ENCODE results near the gene ULK4. TPM values are rescaled to one million over a fixed set of nuclear protein-coding genes. Genes with fewer than 3 reads are reported as not detected.

The ULK4 gene
- total and polyA plus RNA-seq, 9 of the 15 experiments (the other 6 are each of a cell fraction or from before 2014, with no cell fraction given), result 3.0 to 5.9 (median 3.5) TPM

DNA sequence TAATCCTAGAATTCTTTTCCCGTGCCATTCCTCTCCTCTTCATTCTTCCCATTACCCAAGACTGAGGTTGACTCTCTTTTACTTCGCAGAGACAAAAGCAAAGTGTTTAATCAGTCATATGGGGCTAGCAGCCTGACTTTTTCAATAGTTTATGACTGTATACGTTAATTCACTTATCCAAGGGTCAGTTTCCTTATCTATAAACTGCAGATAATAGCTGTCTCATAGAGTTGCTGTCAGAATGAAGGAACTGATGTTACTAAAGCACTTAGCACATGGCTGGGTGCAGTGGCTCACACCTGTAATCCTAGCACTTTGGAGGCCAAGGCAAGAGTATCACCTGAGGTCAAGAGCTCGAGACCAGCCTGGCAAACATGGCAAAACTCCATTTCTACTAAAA is 43.5 kb upstream of the ULK4 start:
- no peaks in the 10 kb centered on the region for H4K20me1 ChIP-seq (replicated peaks; ENCODE audit: control insufficient read depth, insufficient read depth, low read length)
- TF ChIP-seq ERF (CRISPR knock-in tag; IDR thresholded peaks at IDR 0.05) (no peak), SNRNP70 (optimal IDR thresholded peaks at IDR 0.05; ENCODE audit: low read depth, low read length) (no peak), PHB2 (IDR thresholded peaks at IDR 0.05; ENCODE audit: low read depth) (no peak), CBFA2T2 (conservative IDR thresholded peaks at IDR 0.05) (peak; percentile 39), ZNF354B (CRISPR knock-in tag; IDR thresholded peaks at IDR 0.05) (no peak), TAL1 (IDR thresholded peaks at IDR 0.05) (peak; percentile 50), DPF2 (IDR thresholded peaks at IDR 0.05) (no peak), NR1H2 (CRISPR knock-in tag; IDR thresholded peaks at IDR 0.05) (no peak), ZNF764 (CRISPR knock-in tag; IDR thresholded peaks at IDR 0.05; ENCODE audit: low read depth) (no peak), SRSF1 (IDR thresholded peaks at IDR 0.05; ENCODE audit: low read depth, low read length) (no peak), TEAD4 (IDR thresholded peaks at IDR 0.05; ENCODE audit: low read length) (peak; percentile 60), TEAD4 (CRISPR knock-in tag; IDR thresholded peaks at IDR 0.05; ENCODE audit: borderline replicate concordance) (no peak), KDM2B (CRISPR knock-in tag; IDR thresholded peaks at IDR 0.05) (no peak), MEIS2 (IDR thresholded peaks at IDR 0.05; ENCODE audit: partially characterized antibody) (peak; percentile 70), ADNP (tag; IDR thresholded peaks at IDR 0.05) (peak; percentile 53; the same call in 1 of the 2 replicates), RBM14 (IDR thresholded peaks at IDR 0.05; ENCODE audit: borderline replicate concordance, insufficient read depth, low read depth, low read length) (no peak), CREB1 (IDR thresholded peaks at IDR 0.05) (no peak), CREB1 (CRISPR knock-in tag; IDR thresholded peaks at IDR 0.05) (no peak), NCOR1 (IDR thresholded peaks at IDR 0.05) (0 out of 2 replicates have a peak, but pooled peaks have one; percentile 15)
- TF ChIP-seq, protein P1, sequence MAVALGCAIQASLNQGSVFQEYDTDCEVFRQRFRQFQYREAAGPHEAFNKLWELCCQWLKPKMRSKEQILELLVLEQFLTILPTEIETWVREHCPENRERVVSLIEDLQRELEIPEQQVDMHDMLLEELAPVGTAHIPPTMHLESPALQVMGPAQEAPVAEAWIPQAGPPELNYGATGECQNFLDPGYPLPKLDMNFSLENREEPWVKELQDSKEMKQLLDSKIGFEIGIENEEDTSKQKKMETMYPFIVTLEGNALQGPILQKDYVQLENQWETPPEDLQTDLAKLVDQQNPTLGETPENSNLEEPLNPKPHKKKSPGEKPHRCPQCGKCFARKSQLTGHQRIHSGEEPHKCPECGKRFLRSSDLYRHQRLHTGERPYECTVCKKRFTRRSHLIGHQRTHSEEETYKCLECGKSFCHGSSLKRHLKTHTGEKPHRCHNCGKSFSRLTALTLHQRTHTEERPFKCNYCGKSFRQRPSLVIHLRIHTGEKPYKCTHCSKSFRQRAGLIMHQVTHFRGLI (CRISPR knock-in tag; IDR thresholded peaks at IDR 0.05), result no peak
- TF ChIP-seq, protein P2, sequence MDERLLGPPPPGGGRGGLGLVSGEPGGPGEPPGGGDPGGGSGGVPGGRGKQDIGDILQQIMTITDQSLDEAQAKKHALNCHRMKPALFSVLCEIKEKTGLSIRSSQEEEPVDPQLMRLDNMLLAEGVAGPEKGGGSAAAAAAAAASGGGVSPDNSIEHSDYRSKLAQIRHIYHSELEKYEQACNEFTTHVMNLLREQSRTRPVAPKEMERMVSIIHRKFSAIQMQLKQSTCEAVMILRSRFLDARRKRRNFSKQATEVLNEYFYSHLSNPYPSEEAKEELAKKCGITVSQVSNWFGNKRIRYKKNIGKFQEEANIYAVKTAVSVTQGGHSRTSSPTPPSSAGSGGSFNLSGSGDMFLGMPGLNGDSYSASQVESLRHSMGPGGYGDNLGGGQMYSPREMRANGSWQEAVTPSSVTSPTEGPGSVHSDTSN (CRISPR knock-in tag; IDR thresholded peaks at IDR 0.05; ENCODE audit: low read depth), result no peak
- TF ChIP-seq, protein P2 (tag; conservative IDR thresholded peaks at IDR 0.05; ENCODE audit: low read depth), result peak; percentile 45; the same call in 1 of the 2 replicates

More for the DNA sequence above, 43.5 kb upstream of the ULK4 start:
- ATAC-seq (peak; percentile 35; the same call in 1 of the 3 replicates), FAIRE-seq (no peak), DNase-seq (ENCODE audit: extremely low read depth in 1 of 4, low spot score in 3 of 4) (no peak)
- Histone ChIP-seq H3K9me3 (replicated peaks; ENCODE audit: control insufficient read depth, insufficient read depth, low read depth, low read length) (peaks cover 4% of the 10 kb centered on the region; the same call in 1 of the 2 replicates), H2AFZ (ENCODE audit: low read depth, low read length) (no peak overlapping the region), H3K27me3 (ENCODE audit: control insufficient read depth in 2 of 2, insufficient read depth in 2 of 2, low read length in 2 of 2) (no peaks in the 10 kb centered on the region; a peak in 1 of 5 replicates), H3K4me1 (replicated peaks in 1 of 2; ENCODE audit: control insufficient read depth in 2 of 2, insufficient read depth in 2 of 2, low read length in 2 of 2) (peaks cover 7 to 11% of the 10 kb centered on the region in 2 experiments; a peak in 4 of 5 replicates), H3K9ac (ENCODE audit: insufficient read depth in 1 of 2, low read depth in 2 of 2, low read length in 2 of 2) (no peak overlapping the region), H3K36me3 (ENCODE audit: control insufficient read depth, insufficient read depth, low read length) (no peaks in the 10 kb centered on the region), H3K4me3 (no peak overlapping the region), H3K9me1 (ENCODE audit: control insufficient read depth, insufficient read depth, low read length) (no peaks in the 10 kb centered on the region), H3K4me2 (ENCODE audit: insufficient read depth, low read length) (no peak overlapping the region), H3K79me2 (ENCODE audit: control insufficient read depth, insufficient read depth, low read length) (no peaks in the 10 kb centered on the region), H3K27ac (ENCODE audit: extremely low read depth, low read depth, low read length) (no peak overlapping the region)
- in situ Hi-C loops (cut with MboI), result no loop called here
- WGBS (ENCODE audit: insufficient coverage, low coverage, missing lambda C conversion rate), result 8% methylated on average over 4 of the region's 4 CpGs
- CTCF ChIA-PET (ENCODE audit: low intra/inter-chr PET ratio), result no interaction called here
- BruUV-seq (replicated peaks), result no TSS peak
- POLR2A ChIA-PET, result interaction anchor here (1.7 kb wide), 1 partner anchor 9 kb away, joined by 4 read pairs; no protein-coding TSS in a partner anchor
- intact Hi-C loops (cut with micrococcal nuclease), result no loop called here

Data from K562 (cell line).